Memory B cell (primary cell): ENCODE data around the gene CARMIL3.
"Not testable (repeated sequence)": the region's sequence is repeated elsewhere in the genome, so short reads cannot be mapped to it uniquely, and the experiment has no call there.

Experiments
- ATAC-seq: fragments of 150-1000 bp; cut with Tn5 transposase; 2 replicates; pipeline ENCODE4 v1.10.0; 2021; ENCODE audit warnings: low read depth, mild to moderate bottlenecking, moderate library complexity
- DNase-seq, 2 donors: peaks; one replicate each; pipeline ENCODE4 v3.0.0; 2022; ENCODE audit warnings: low spot score in 2 of 2
- H3K27ac Mint-ChIP-seq: one replicate; pipeline ENCODE4 v1.8.0; 2022; ENCODE audit warnings: mild to moderate bottlenecking, moderate library complexity, mixed read lengths
- H3K27me3 Mint-ChIP-seq: one replicate; pipeline ENCODE4 v1.8.0; 2022; ENCODE audit warnings: mixed read lengths
- H3K36me3 Mint-ChIP-seq: one replicate; pipeline ENCODE4 v1.8.0; 2022; ENCODE audit warnings: mild to moderate bottlenecking, mixed read lengths
- H3K4me1 Mint-ChIP-seq: one replicate; pipeline ENCODE4 v1.8.0; 2022; ENCODE audit warnings: mixed read lengths
- H3K4me3 Mint-ChIP-seq: one replicate; pipeline ENCODE4 v1.8.0; 2022; ENCODE audit warnings: mild to moderate bottlenecking, moderate library complexity, mixed read lengths
- H3K9me3 Mint-ChIP-seq: one replicate; pipeline ENCODE4 v1.8.0; 2022; ENCODE audit warnings: mixed read lengths

The CARMIL3 gene

DNA sequence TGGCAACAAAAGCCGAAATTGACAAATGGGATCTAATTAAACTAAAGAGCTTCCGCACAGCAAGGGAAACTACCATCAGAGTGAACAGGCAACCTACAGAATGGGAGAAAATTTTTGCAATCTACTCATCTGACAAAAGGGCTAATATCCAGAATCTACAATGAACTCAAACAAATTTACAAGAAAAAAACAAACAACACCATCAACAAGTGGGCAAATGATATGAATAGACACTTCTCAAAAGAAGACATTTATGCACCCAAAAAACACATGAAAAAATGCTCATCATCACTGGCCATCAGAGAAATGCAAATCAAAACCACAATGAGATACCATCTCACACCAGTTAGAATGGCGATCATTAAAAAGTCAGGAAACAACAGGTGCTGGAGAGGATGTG lies 22.1 kb upstream of the CARMIL3 start:
- not testable (repeated sequence) for H3K4me3 Mint-ChIP-seq, ATAC-seq, DNase-seq, H3K4me1 Mint-ChIP-seq, H3K27me3 Mint-ChIP-seq, H3K9me3 Mint-ChIP-seq, H3K27ac Mint-ChIP-seq, H3K36me3 Mint-ChIP-seq

DNA sequence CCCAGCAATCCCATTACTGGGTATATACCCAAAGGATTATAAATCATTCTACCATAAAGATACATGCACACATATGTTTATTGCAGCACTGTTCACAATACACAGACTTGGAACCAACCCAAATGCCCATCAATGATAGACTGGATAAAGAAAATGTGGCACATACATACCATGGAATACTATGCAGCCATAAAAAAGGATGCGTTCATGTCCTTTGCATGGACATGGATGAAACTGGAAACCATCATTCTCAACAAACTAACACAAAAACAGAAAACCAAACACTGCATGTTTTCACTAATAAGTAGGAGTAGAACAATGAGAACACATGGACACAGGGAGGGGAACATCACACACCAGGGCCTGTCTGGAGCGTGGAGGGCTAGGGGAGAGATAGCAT lies 20.5 kb upstream of the CARMIL3 start:
- ATAC-seq, H3K4me1 Mint-ChIP-seq, H3K27me3 Mint-ChIP-seq, H3K4me3 Mint-ChIP-seq, H3K9me3 Mint-ChIP-seq, DNase-seq, H3K36me3 Mint-ChIP-seq, H3K27ac Mint-ChIP-seq: not testable (repeated sequence)

DNA sequence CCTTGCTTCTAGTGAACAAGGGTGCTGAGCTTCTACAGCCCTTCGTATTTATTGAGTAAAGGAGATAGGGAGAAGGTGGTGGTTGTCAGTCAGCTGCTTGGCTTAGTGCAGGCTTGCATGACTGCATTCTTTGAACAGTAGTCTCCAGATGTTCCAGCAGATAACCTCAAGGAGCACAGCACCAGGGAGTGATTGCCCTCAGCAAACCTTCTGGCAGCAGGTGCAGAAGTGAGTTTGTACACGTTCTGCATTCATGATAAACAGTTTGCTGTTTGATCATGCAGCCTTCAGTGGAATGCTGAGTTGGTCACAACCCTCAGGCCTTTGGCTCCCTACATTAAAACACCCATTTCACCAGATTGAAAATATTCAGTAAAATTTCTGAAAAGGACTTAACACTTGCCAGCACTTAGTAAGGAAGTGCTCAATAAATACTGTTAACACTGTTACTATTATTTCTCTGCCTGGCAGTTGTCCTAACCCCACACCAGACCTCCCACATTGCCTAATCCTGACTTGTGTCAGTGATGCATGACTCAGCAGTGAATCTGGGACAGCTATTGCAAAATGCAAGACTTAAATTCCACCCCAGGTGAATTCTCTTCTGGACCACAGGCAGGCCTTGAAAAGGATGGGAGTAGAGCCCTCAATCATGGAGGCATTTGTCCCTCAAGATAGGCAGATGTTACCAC lies 18.9 kb upstream of the CARMIL3 start:
- Mint-ChIP-seq H3K4me3 (no peak overlapping the region), H3K9me3 (peaks cover 3% of the 10 kb centered on the region), H3K36me3 (no peaks in the 10 kb centered on the region), H3K27ac (no peak overlapping the region), H3K27me3 (no peaks in the 10 kb centered on the region), H3K4me1 (peaks cover 7% of the 10 kb centered on the region)
- DNase-seq (no peak), ATAC-seq (no peak)

DNA sequence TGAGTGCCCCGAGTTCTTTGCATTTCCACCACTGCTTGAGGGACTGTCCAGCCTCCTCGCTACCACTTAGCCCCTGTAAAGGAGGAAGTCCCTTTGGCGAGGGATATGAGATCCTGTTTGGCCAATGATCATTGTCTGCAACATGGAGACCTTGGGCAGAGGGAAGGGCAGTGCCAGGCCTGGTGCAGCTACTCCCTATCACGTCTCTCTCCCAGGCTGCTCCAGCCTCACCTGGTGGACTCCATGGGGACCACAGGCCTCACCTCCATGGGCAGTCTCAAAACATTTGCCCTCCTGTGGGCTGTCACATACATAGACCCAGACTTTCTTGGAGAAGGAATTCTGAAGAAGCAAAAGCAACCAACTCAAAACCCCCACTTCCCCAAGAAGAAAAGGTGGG lies 16.0 kb upstream of the CARMIL3 start:
- H3K4me1 Mint-ChIP-seq, H3K27ac Mint-ChIP-seq, H3K9me3 Mint-ChIP-seq, H3K36me3 Mint-ChIP-seq, H3K27me3 Mint-ChIP-seq, DNase-seq, ATAC-seq: not testable (repeated sequence)
- H3K4me3 Mint-ChIP-seq: peak overlapping the region; percentile 88

DNA sequence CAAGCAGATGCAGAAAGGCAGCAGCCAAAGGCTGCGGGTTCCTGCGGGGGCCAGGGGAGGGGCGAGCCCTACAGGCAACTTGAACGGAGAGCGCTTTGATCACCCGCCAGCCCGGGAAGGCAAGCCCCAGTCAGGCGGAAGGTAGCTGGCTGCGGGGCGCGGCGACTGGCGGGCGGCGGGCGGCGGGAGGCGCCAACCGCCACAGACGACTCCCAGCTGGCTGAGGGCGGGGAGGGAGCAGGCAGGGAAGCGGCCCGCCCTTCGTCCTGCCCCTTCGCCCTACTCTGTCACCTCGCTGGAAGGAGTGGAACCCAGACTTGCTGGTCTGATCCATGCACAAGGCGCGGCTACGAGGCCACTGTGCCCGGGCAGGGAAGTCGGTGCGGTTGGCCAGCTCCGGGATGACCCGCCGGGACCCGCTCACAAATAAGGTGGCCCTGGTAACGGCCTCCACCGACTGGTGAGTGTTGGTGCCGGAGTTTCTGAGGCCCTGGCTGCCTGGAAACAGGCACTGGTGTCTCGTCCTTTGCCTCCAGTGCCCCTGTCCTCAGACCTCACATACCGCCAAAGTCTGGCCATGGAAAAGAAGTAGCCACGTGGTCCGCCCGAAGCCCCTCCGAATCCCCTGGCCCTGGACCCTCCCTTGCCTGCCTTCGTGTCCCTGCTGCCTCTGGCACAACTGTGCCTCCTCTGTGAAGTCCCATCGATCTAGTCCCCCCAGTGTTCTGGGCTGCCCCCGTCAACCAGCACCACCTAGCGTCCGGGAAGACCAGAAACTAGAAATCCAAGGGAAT lies 15.4 kb upstream of the CARMIL3 start:
- Mint-ChIP-seq H3K27ac (peak overlapping the region; percentile 72), H3K4me1 (peaks cover 7% of the 10 kb centered on the region), H3K36me3 (no peaks in the 10 kb centered on the region), H3K27me3 (no peaks in the 10 kb centered on the region), H3K9me3 (peaks cover 2% of the 10 kb centered on the region), H3K4me3 (peak overlapping the region; percentile 88)
- ATAC-seq (peak; percentile 85), DNase-seq (peak; percentile 46 to 56)

DNA sequence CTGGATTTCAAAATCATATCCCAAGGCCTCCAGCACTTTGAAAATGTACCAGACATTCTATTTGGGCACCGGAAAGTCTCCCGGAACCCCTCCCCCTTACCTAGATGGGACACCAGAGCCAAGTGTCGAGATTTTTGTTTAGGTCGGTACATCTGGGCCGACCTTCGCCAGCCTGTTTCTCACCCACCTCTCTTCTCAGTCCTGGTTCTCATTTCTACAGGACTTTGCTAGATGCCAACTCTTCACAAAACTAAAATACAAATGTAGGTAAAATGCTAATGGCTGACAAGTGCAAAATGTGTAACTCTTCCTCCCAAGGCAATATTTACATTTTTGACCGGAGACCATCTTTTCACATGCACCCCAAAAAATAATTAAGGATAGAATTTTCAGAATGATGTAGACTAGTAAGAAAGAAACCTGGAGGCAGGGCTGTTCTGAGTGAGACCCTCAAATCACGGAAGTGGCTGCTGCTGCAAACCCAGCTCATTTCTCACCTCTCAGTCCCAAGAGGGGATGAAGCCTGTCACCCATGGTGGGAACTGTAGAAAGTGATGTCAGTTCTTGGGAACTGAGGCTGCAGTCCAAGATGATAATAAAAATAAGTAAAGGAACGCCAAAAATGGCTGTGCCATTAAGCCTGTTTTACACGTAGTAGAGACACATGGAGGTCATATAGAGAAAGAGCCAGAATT lies 14.7 kb upstream of the CARMIL3 start:
- ATAC-seq: peak; percentile 21
- H3K9me3 Mint-ChIP-seq, H3K27me3 Mint-ChIP-seq: not testable (repeated sequence)

DNA sequence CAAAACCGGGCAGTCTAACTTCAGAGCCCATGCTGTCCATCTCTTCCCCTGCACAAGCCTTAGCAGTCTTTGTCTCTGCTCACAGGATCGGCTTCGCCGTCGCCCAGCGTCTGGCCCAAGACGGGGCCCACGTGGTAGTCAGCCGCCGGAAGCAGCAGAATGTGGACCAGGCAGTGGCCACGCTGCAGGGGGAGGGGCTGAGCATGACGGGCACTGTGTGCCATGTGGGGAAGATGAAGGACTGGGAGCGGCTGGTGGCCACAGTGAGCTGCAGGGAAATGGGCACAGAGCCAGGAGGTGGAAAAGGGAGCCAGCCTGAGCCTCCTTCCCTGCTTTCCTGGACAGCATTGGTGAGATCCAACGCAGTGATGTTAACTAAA lies 14.2 kb upstream of the CARMIL3 start:
- peaks cover 7% of the 10 kb centered on the region for H3K4me1 Mint-ChIP-seq
- H3K36me3 Mint-ChIP-seq: no peaks in the 10 kb centered on the region
- H3K27me3 Mint-ChIP-seq: no peaks in the 10 kb centered on the region
- DNase-seq: no peak
- H3K27ac Mint-ChIP-seq: no peak overlapping the region
- H3K9me3 Mint-ChIP-seq: no peaks in the 10 kb centered on the region
- ATAC-seq: no peak
- no peak overlapping the region for H3K4me3 Mint-ChIP-seq

More for the DNA sequence above, 14.7 kb upstream of the CARMIL3 start:
- DNase-seq, H3K4me1 Mint-ChIP-seq, H3K36me3 Mint-ChIP-seq: not testable (repeated sequence)
- peak overlapping the region; percentile 72 for H3K27ac Mint-ChIP-seq
- peak overlapping the region; percentile 88 for H3K4me3 Mint-ChIP-seq

DNA sequence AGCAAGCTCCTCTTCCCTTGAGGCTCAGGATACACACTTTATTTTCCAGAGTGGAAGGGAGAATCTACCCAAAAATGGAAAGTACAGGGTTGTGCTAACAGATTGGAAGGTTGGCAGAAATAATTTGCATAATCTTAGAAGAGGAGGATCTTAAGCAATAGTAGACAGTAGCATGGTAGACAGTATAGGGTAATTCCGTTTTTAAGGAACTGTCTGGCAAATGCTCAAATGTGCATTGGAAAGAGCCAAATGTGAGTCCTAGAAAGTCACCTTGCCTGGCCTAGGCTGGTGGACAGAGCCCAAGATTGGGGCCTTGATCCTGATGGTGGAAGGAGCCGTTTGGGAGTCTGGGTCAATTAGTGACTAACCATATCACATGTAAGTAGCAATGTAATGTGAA lies 13.1 kb upstream of the CARMIL3 start:
- peaks cover 1% of the 10 kb centered on the region for H3K27me3 Mint-ChIP-seq
- H3K9me3 Mint-ChIP-seq: no peaks in the 10 kb centered on the region
- ATAC-seq: no peak
- H3K4me3 Mint-ChIP-seq: no peak overlapping the region
- peaks cover 8% of the 10 kb centered on the region for H3K4me1 Mint-ChIP-seq
- no peak overlapping the region for H3K27ac Mint-ChIP-seq
- no peaks in the 10 kb centered on the region for H3K36me3 Mint-ChIP-seq
- DNase-seq: no peak

DNA sequence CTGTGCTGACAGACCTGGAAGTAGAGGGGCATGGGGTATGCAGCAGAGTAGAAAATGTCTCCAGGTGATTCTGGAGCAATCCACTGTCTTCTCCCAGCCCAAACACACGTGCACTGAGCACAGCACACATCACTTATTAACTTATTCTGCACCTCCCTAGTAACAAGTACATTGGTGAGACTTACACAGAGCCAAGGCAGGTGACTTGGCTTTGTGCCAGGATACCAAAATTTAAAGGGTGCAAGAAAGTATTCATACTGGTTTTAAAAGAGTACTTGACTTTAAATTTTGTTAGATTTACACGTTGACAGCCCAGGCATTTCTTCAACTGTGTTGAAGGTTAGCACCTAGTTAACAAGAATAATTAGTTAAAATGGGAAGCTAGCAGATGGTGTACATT lies 11.1 kb upstream of the CARMIL3 start:
- H3K36me3 Mint-ChIP-seq: no peaks in the 10 kb centered on the region
- no peak for DNase-seq

DNA sequence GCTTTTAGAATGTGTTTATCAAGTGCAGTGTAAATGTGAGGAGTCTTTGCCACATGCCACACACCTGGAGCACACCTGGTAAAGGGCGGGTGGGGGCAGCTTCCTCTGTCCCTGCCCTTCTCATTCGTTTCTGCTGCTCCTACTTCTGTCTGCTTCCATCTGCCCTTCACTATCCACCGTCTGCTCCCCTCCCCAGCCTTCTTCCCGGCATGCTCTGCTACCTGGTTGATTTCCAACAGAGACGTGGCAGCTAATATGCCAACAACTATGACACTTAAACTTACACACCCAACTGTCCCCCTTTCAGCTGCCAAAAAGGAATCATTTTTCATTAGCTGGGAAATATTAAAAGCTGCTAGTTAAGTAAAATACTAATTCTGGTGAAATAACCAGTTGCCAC lies 9.1 kb upstream of the CARMIL3 start:
- peaks cover 4% of the 10 kb centered on the region for H3K27me3 Mint-ChIP-seq
- no peaks in the 10 kb centered on the region for H3K36me3 Mint-ChIP-seq
- no peak overlapping the region for H3K4me3 Mint-ChIP-seq
- no peaks in the 10 kb centered on the region for H3K9me3 Mint-ChIP-seq
- peaks cover 2% of the 10 kb centered on the region for H3K4me1 Mint-ChIP-seq
- H3K27ac Mint-ChIP-seq: no peak overlapping the region
- no peak for DNase-seq
- no peak for ATAC-seq

More for the DNA sequence above, 11.1 kb upstream of the CARMIL3 start:
- Mint-ChIP-seq H3K4me1 (peaks cover 7% of the 10 kb centered on the region), H3K4me3 (no peak overlapping the region), H3K27me3 (peaks cover 4% of the 10 kb centered on the region), H3K27ac (no peak overlapping the region), H3K9me3 (no peaks in the 10 kb centered on the region)
- no peak for ATAC-seq

DNA sequence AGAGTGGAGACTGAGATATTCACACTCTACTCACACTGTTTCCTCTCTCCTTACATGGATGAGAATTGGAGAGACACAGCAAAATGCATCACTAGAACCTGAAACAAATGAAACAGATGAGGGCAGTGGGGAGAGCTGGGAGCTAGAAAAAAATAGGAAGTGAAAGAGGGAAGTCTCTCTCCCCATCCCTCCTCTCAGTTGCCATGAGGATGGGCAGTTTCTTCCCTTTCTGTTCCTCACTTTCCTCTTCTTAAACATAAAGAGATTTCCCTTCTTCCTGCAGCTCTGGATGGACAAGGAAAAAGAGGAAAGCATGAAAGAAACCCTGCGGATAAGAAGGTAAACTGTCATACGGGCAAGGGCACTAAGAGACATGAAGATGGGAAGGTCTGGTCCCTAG lies 2.8 kb upstream of the CARMIL3 start:
- H3K9me3 Mint-ChIP-seq, H3K27me3 Mint-ChIP-seq, H3K36me3 Mint-ChIP-seq, DNase-seq, H3K4me3 Mint-ChIP-seq, H3K27ac Mint-ChIP-seq: not testable (repeated sequence)
- H3K4me1 Mint-ChIP-seq: peaks cover 39% of the 10 kb centered on the region
- peak; percentile 52 for ATAC-seq

DNA sequence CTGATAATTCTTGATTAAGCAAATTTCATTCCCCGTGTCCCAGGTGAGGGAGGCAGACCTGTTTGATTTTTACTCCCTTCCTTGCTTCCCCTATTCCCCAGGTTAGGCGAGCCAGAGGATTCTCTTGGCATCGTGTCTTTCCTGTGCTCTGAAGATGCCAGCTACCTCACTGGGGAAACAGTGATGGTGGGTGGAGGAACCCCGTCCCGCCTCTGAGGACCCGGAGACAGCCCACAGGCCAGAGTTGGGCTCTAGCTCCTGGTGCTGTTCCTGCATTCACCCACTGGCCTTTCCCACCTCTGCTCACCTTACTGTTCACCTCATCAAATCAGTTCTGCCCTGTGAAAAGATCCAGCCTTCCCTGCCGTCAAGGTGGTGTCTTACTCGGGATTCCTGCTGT lies 1.1 kb upstream of the CARMIL3 start:
- Mint-ChIP-seq H3K4me3 (peak overlapping the region; percentile 83), H3K27ac (peak overlapping the region; percentile 9), H3K4me1 (peaks cover 39% of the 10 kb centered on the region)
- DNase-seq, H3K27me3 Mint-ChIP-seq, ATAC-seq, H3K36me3 Mint-ChIP-seq, H3K9me3 Mint-ChIP-seq: not testable (repeated sequence)

DNA sequence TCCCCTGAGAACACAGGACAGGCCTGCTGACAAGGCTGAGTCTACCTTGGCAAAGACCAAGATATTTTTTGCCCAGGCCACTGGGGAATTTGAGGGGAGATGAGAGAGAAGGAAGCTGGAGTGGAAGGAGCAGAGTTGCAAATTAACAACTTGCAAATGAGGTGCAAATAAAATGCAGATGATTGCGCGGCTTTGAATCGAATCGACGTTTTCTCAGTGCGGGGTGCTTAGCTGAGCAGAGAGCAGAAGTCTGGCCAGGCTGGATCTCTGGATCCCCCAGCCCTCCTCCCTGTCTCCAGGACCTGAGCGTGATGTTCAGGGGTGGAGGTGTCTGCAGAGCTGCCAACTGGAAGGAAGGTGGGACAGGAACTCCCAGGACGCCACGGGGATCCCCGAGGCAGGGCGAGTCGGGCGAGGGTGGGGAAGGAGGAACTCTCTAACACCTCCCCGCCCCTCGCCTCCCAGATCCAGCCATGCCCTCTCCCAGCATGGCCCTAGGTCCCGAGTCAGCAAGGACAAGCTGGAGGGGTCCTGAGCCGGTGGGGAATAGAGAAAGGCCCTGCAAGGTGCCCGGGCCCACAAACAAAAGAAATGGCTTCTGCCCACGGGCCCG lies 527 bp upstream of the CARMIL3 start:
- DNase-seq: no peak
- ATAC-seq: peak; percentile 23
- H3K4me1 Mint-ChIP-seq: peaks cover 39% of the 10 kb centered on the region
- peak overlapping the region; percentile 83 for H3K4me3 Mint-ChIP-seq
- peak overlapping the region; percentile 9 for H3K27ac Mint-ChIP-seq
- H3K9me3 Mint-ChIP-seq: no peaks in the 10 kb centered on the region
- no peaks in the 10 kb centered on the region for H3K27me3 Mint-ChIP-seq
- peaks cover 1% of the 10 kb centered on the region for H3K36me3 Mint-ChIP-seq
